HG03565 (cell line): ENCODE results near the gene DRC7.
"Not testable (repeated sequence)": the region's sequence is repeated elsewhere in the genome, so short reads cannot be mapped to it uniquely, and the experiment has no call there.

ENCODE experiments used
- ATAC-seq: cut with Tn5 transposase; IDR thresholded peaks from one replicate; pipeline ENCODE4 v1.9.1; 2021; ENCODE audit warnings: mild to moderate bottlenecking, moderate library complexity; ENCODE audit not compliant: unreplicated experiment

DRC7 gene

GRCh38 chr16:57711346-57711745, 16.7 kb downstream of the DRC7 start:
- ATAC-seq = no peak

GRCh38 chr16:57711993-57712392, 17.4 kb downstream of the DRC7 start:
- no peak for ATAC-seq

- not testable (repeated sequence) for ATAC-seq
Measured at GRCh38 chr16:57712569-57712968, 18.0 kb downstream of the DRC7 start.

- no peak for ATAC-seq
Measured at GRCh38 chr16:57713596-57713995, 19.0 kb downstream of the DRC7 start.

- ATAC-seq = no peak
Measured at GRCh38 chr16:57714047-57714446, 19.4 kb downstream of the DRC7 start.

GRCh38 chr16:57720142-57720575, 25.6 kb downstream of the DRC7 start:
- ATAC-seq = no peak

GRCh38 chr16:57721356-57722209, 27.0 kb downstream of the DRC7 start:
- ATAC-seq = no peak

- no peak for ATAC-seq
Measured at GRCh38 chr16:57722210-57722499, 27.5 kb downstream of the DRC7 start.

- no peak for ATAC-seq
Measured at GRCh38 chr16:57722651-57723050, 28.0 kb downstream of the DRC7 start.

- no peak for ATAC-seq
Measured at GRCh38 chr16:57723170-57723569, 28.6 kb downstream of the DRC7 start.

GRCh38 chr16:57724531-57724930, 29.9 kb downstream of the DRC7 start:
- no peak for ATAC-seq

GRCh38 chr16:57725151-57725550, 30.5 kb downstream of the DRC7 start:
- no peak for ATAC-seq

GRCh38 chr16:57725554-57725953, 30.9 kb downstream of the DRC7 start:
- no peak for ATAC-seq

GRCh38 chr16:57725976-57726375, 31.4 kb downstream of the DRC7 start:
- ATAC-seq = no peak

- ATAC-seq = no peak
Measured at GRCh38 chr16:57726433-57726947, 31.9 kb downstream of the DRC7 start.

- no peak for ATAC-seq
Measured at GRCh38 chr16:57727610-57728009, 33.0 kb downstream of the DRC7 start.

GRCh38 chr16:57728336-57729181, 34.0 kb downstream of the DRC7 start:
- ATAC-seq = no peak

GRCh38 chr16:57729182-57729484, 34.5 kb downstream of the DRC7 start:
- ATAC-seq = no peak

- ATAC-seq = not testable (repeated sequence)
Measured at GRCh38 chr16:57729852-57730251, 35.2 kb downstream of the DRC7 start.

- ATAC-seq = no peak
Measured at GRCh38 chr16:57730771-57731730, 36.4 kb downstream of the DRC7 start.

GRCh38 chr16:57732037-57732436, 37.4 kb downstream of the DRC7 start:
- no peak for ATAC-seq
